LHCN-M2 (cell line): ENCODE results near the gene NELL1. TPM values are rescaled to one million over a fixed set of nuclear protein-coding genes. Genes with fewer than 3 reads are reported as not detected.
"Not testable (repeated sequence)": the region's sequence is repeated elsewhere in the genome, so short reads cannot be mapped to it uniquely, and the experiment has no call there.

Experiments
- DNase-seq: peaks from one replicate; pipeline ENCODE4 v3.0.0-alpha.2; 2012; ENCODE audit warnings: low read depth
- total RNA-seq: library from RNA; depleted of rRNA; stranded (reverse); fragments of >200 nt; gene quantifications from 2 replicates; pipeline ENCODE4 v1.2.3, GENCODE V29; 2014

Gene NELL1
- total RNA-seq, 1 experiment from 2014 or later = not detected

GRCh38 chr11:21105196-21105917 lies 436.0 kb downstream of the NELL1 start:
- no peak for DNase-seq

- DNase-seq = no peak
Measured at GRCh38 chr11:21109341-21109740, 440.0 kb downstream of the NELL1 start.

GRCh38 chr11:21110415-21110814 lies 441.0 kb downstream of the NELL1 start:
- no peak for DNase-seq

- no peak for DNase-seq
Measured at GRCh38 chr11:21113876-21114275, 444.5 kb downstream of the NELL1 start.

- no peak for DNase-seq
Measured at GRCh38 chr11:21116009-21116408, 446.6 kb downstream of the NELL1 start.

- no peak for DNase-seq
Measured at GRCh38 chr11:21119411-21119810, 450.0 kb downstream of the NELL1 start.

GRCh38 chr11:21121991-21122390 lies 452.6 kb downstream of the NELL1 start:
- DNase-seq = no peak

- no peak for DNase-seq
Measured at GRCh38 chr11:21122523-21122922, 453.1 kb downstream of the NELL1 start.

GRCh38 chr11:21132146-21132720 lies 462.8 kb downstream of the NELL1 start:
- no peak for DNase-seq

- no peak for DNase-seq
Measured at GRCh38 chr11:21133244-21133643, 463.9 kb downstream of the NELL1 start.

GRCh38 chr11:21133722-21134121 lies 464.3 kb downstream of the NELL1 start:
- DNase-seq = no peak

- DNase-seq = no peak
Measured at GRCh38 chr11:21137803-21138202, 468.4 kb downstream of the NELL1 start.

- not testable (repeated sequence) for DNase-seq
Measured at GRCh38 chr11:21141557-21141956, 472.2 kb downstream of the NELL1 start.

- no peak for DNase-seq
Measured at GRCh38 chr11:21142007-21142406, 472.6 kb downstream of the NELL1 start.

GRCh38 chr11:21144531-21144930 lies 475.1 kb downstream of the NELL1 start:
- no peak for DNase-seq

GRCh38 chr11:21148376-21148775 lies 479.0 kb downstream of the NELL1 start:
- DNase-seq = no peak

- no peak for DNase-seq
Measured at GRCh38 chr11:21160140-21160539, 490.8 kb downstream of the NELL1 start.

GRCh38 chr11:21169639-21170038 lies 500.3 kb downstream of the NELL1 start:
- DNase-seq = no peak

- DNase-seq = no peak
Measured at GRCh38 chr11:21173476-21173875, 504.1 kb downstream of the NELL1 start.

GRCh38 chr11:21174781-21175180 lies 505.4 kb downstream of the NELL1 start:
- no peak for DNase-seq

GRCh38 chr11:21177379-21177778 lies 508.0 kb downstream of the NELL1 start:
- no peak for DNase-seq

GRCh38 chr11:21179770-21180169 lies 510.4 kb downstream of the NELL1 start:
- no peak for DNase-seq

- DNase-seq = no peak
Measured at GRCh38 chr11:21180182-21180581, 510.8 kb downstream of the NELL1 start.
